NB4 (cell line): ENCODE data around the gene TRABD2B.

Source experiments
- CTCF ChIP-seq: IDR thresholded peaks from one replicate; pipeline ENCODE4 v1.5.1; 2012; ENCODE audit warnings: low read depth, low read length
- MAX ChIP-seq: IDR thresholded peaks from 2 replicates; pipeline ENCODE4 v1.6.1; 2011; ENCODE audit warnings: low read depth, low read length
- MYC ChIP-seq: IDR thresholded peaks from 2 replicates; pipeline ENCODE4 v1.6.1; 2011; ENCODE audit warnings: low read depth, low read length
- POLR2A ChIP-seq: IDR thresholded peaks from 2 replicates; pipeline ENCODE4 v1.6.1; 2011; ENCODE audit warnings: mild to moderate bottlenecking; ENCODE audit not compliant: insufficient read length; ENCODE audit errors: extremely low read depth

- TF ChIP-seq POLR2A (no peak), CTCF (no peak), MAX (no peak), MYC (no peak)
Observed at GRCh38 chr1:47803815-47804501, 193.2 kb downstream of the TRABD2B start.
